K562 (cell line): ENCODE results near the gene HBB. TPM values are rescaled to one million over a fixed set of nuclear protein-coding genes. Genes with fewer than 3 reads are reported as not detected.

Experiments used
- SIN3A ChIP-seq, 2 experiments: fragments of 150-350 bp in 1 of 2; IDR thresholded peaks; 2 replicates each; pipeline ENCODE4 v1.6.1; 2011 to 2016; ENCODE audit warnings: borderline replicate concordance in 2 of 2, low read depth in 2 of 2, low read length in 2 of 2, mild to moderate bottlenecking in 2 of 2, moderate library complexity in 2 of 2; ENCODE audit not compliant: control insufficient read depth in 1 of 2
- XRCC3 ChIP-seq: fragments of 450-650 bp; IDR thresholded peaks from 2 replicates; pipeline ENCODE4 v1.6.1; 2017; ENCODE audit warnings: mild to moderate bottlenecking, moderate library complexity
- ZNF280B ChIP-seq: fragments of 250-450 bp; sonication (Bioruptor Pico); IDR thresholded peaks from 2 replicates; pipeline ENCODE4 v1.5.1; 2021; ENCODE audit warnings: mild to moderate bottlenecking
- ZNF639 ChIP-seq, 2 experiments: fragments of 200-800 bp in 1 of 2; sonication (Bioruptor generic) in 1 of 2; sonication (generic) in 1 of 2; formaldehyde crosslinking in 1 of 2; IDR thresholded peaks in 1 of 2; conservative IDR thresholded peaks in 1 of 2; 2 replicates each; pipeline versions ENCODE4 v1.5.0 to v1.6.1; 2016 to 2020; ENCODE audit warnings: missing compliant biosample characterization in 1 of 2, missing genetic modification characterization in 1 of 2, missing genetic modification reagents in 1 of 2
- polyA plus RNA-seq, 8 experiments: library from polyadenylated mRNA; depleted of rRNA in 4 of 8; stranded (reverse) in 5 of 8; unstranded in 3 of 8; fragments of >200 nt; fragmentation: Nextera tagmentation in 2 of 8; fragmentation: Illumina TruSeq in 1 of 8; extraction: Ambion mirVana in 2 of 8; extraction: Trizol in 1 of 8; gene quantifications; 2 replicates each; pipeline versions ENCODE4 v1.2.1 to v1.2.3, GENCODE V29; 2011 to 2014; ENCODE audit warnings: inconsistent platforms in 1 of 8, missing spikeins in 1 of 8
- total RNA-seq, 7 experiments: library from RNA; depleted of rRNA in 6 of 7; stranded (reverse); fragments of >200 nt in 6 of 7; fragmentation: Illumina TruSeq in 2 of 7; extraction: Trizol in 2 of 7; gene quantifications; 2 replicates each; pipeline versions ENCODE4 v1.2.1 to v1.2.3, GENCODE V29; 2011 to 2021; ENCODE audit warnings: low replicate concordance in 1 of 7
- TF ChIP-seq, protein P1 (sequence below): fragments of 250-450 bp; sonication (Bioruptor Pico); IDR thresholded peaks from 2 replicates; pipeline ENCODE4 v1.5.0; 2020; ENCODE audit warnings: mild to moderate bottlenecking
- TF ChIP-seq, protein P2 (sequence below): IDR thresholded peaks from 3 replicates; pipeline ENCODE4 v1.6.1; 2011; ENCODE audit warnings: borderline replicate concordance, mild to moderate bottlenecking; ENCODE audit not compliant: insufficient read length, insufficient read depth
- TF ChIP-seq, protein P3 (sequence below): fragments of 200-600 bp; sonication (generic); IDR thresholded peaks from one replicate; pipeline ENCODE4 v1.6.1; 2012; ENCODE audit warnings: mild to moderate bottlenecking, low read depth, low read length, inconsistent platforms

Gene HBB
- total and polyA plus RNA-seq, 9 of the 15 experiments (the other 6 are each of a cell fraction or from before 2014, with no cell fraction given), result 0.33 to 3.4 (median 1.2) TPM; not detected in 2

DNA sequence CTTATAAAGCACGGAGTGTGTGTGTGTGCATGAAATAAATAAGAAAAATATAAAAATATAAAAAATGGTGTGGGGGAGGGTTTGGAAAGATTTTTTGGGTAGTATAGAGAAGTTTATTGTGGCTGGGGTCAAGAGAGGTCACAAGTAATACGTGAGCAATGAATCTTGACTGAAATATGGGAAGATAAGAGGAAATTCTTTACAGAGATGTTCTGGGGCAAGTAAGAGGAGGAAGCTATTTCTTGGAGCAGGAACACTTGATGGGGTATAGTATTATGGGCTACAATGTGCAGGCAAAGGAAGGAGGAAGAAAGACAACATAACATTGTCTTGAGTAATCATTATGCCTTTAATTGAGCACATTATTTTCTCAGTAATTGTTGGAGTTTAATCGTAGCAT, 5.3 kb upstream of the HBB start (continued):
- TF ChIP-seq ZNF639 (CRISPR knock-in tag; conservative IDR thresholded peaks at IDR 0.05 in 1 of 2, IDR thresholded peaks at IDR 0.05 in 1 of 2) (no peak), XRCC3 (no peak), SIN3A (IDR thresholded peaks at IDR 0.05; ENCODE audit: borderline replicate concordance in 2 of 2, control insufficient read depth in 1 of 2, low read depth in 2 of 2, low read length in 2 of 2) (no peak), ZNF280B (CRISPR knock-in tag) (no peak)
- TF ChIP-seq, protein P1, sequence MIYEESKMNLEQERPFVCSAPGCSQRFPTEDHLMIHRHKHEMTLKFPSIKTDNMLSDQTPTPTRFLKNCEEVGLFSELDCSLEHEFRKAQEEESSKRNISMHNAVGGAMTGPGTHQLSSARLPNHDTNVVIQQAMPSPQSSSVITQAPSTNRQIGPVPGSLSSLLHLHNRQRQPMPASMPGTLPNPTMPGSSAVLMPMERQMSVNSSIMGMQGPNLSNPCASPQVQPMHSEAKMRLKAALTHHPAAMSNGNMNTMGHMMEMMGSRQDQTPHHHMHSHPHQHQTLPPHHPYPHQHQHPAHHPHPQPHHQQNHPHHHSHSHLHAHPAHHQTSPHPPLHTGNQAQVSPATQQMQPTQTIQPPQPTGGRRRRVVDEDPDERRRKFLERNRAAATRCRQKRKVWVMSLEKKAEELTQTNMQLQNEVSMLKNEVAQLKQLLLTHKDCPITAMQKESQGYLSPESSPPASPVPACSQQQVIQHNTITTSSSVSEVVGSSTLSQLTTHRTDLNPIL (CRISPR knock-in tag), result no peak
- TF ChIP-seq, protein P2, sequence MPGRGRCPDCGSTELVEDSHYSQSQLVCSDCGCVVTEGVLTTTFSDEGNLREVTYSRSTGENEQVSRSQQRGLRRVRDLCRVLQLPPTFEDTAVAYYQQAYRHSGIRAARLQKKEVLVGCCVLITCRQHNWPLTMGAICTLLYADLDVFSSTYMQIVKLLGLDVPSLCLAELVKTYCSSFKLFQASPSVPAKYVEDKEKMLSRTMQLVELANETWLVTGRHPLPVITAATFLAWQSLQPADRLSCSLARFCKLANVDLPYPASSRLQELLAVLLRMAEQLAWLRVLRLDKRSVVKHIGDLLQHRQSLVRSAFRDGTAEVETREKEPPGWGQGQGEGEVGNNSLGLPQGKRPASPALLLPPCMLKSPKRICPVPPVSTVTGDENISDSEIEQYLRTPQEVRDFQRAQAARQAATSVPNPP, result no peak
- TF ChIP-seq, protein P3, sequence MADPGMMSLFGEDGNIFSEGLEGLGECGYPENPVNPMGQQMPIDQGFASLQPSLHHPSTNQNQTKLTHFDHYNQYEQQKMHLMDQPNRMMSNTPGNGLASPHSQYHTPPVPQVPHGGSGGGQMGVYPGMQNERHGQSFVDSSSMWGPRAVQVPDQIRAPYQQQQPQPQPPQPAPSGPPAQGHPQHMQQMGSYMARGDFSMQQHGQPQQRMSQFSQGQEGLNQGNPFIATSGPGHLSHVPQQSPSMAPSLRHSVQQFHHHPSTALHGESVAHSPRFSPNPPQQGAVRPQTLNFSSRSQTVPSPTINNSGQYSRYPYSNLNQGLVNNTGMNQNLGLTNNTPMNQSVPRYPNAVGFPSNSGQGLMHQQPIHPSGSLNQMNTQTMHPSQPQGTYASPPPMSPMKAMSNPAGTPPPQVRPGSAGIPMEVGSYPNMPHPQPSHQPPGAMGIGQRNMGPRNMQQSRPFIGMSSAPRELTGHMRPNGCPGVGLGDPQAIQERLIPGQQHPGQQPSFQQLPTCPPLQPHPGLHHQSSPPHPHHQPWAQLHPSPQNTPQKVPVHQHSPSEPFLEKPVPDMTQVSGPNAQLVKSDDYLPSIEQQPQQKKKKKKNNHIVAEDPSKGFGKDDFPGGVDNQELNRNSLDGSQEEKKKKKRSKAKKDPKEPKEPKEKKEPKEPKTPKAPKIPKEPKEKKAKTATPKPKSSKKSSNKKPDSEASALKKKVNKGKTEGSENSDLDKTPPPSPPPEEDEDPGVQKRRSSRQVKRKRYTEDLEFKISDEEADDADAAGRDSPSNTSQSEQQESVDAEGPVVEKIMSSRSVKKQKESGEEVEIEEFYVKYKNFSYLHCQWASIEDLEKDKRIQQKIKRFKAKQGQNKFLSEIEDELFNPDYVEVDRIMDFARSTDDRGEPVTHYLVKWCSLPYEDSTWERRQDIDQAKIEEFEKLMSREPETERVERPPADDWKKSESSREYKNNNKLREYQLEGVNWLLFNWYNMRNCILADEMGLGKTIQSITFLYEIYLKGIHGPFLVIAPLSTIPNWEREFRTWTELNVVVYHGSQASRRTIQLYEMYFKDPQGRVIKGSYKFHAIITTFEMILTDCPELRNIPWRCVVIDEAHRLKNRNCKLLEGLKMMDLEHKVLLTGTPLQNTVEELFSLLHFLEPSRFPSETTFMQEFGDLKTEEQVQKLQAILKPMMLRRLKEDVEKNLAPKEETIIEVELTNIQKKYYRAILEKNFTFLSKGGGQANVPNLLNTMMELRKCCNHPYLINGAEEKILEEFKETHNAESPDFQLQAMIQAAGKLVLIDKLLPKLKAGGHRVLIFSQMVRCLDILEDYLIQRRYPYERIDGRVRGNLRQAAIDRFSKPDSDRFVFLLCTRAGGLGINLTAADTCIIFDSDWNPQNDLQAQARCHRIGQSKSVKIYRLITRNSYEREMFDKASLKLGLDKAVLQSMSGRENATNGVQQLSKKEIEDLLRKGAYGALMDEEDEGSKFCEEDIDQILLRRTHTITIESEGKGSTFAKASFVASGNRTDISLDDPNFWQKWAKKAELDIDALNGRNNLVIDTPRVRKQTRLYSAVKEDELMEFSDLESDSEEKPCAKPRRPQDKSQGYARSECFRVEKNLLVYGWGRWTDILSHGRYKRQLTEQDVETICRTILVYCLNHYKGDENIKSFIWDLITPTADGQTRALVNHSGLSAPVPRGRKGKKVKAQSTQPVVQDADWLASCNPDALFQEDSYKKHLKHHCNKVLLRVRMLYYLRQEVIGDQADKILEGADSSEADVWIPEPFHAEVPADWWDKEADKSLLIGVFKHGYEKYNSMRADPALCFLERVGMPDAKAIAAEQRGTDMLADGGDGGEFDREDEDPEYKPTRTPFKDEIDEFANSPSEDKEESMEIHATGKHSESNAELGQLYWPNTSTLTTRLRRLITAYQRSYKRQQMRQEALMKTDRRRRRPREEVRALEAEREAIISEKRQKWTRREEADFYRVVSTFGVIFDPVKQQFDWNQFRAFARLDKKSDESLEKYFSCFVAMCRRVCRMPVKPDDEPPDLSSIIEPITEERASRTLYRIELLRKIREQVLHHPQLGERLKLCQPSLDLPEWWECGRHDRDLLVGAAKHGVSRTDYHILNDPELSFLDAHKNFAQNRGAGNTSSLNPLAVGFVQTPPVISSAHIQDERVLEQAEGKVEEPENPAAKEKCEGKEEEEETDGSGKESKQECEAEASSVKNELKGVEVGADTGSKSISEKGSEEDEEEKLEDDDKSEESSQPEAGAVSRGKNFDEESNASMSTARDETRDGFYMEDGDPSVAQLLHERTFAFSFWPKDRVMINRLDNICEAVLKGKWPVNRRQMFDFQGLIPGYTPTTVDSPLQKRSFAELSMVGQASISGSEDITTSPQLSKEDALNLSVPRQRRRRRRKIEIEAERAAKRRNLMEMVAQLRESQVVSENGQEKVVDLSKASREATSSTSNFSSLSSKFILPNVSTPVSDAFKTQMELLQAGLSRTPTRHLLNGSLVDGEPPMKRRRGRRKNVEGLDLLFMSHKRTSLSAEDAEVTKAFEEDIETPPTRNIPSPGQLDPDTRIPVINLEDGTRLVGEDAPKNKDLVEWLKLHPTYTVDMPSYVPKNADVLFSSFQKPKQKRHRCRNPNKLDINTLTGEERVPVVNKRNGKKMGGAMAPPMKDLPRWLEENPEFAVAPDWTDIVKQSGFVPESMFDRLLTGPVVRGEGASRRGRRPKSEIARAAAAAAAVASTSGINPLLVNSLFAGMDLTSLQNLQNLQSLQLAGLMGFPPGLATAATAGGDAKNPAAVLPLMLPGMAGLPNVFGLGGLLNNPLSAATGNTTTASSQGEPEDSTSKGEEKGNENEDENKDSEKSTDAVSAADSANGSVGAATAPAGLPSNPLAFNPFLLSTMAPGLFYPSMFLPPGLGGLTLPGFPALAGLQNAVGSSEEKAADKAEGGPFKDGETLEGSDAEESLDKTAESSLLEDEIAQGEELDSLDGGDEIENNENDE, result no peak
